HG03460 (cell line): ENCODE data around the gene AADAT.
"Not testable (repeated sequence)": the region's sequence is repeated elsewhere in the genome, so short reads cannot be mapped to it uniquely, and the experiment has no call there.

Source experiments
- ATAC-seq: cut with Tn5 transposase; IDR thresholded peaks from one replicate; pipeline ENCODE4 v1.9.1; 2021; ENCODE audit not compliant: unreplicated experiment

Gene AADAT

GRCh38 chr4:170089668-170090351 is at the start of gene AADAT:
Gene AADAT, minus strand, starts transcription at chr4:170089956. Its CDS starts 266 bp downstream, at chr4:170089690.
- ATAC-seq, result peak; percentile 71

- ATAC-seq, result peak; percentile 90
These were observed 48.9 kb upstream of the AADAT start for GRCh38 chr4:170138580-170139194.

GRCh38 chr4:170137927-170138326 is 48.2 kb upstream of the AADAT start:
- no peak for ATAC-seq

GRCh38 chr4:170137466-170137865 is 47.7 kb upstream of the AADAT start:
- ATAC-seq, result no peak

GRCh38 chr4:170134821-170135220 is 45.1 kb upstream of the AADAT start:
- no peak for ATAC-seq

- no peak for ATAC-seq
These were observed 38.6 kb upstream of the AADAT start for GRCh38 chr4:170128219-170128804.

- ATAC-seq, result no peak
These were observed 38.0 kb upstream of the AADAT start for GRCh38 chr4:170127758-170128157.

- ATAC-seq, result no peak
These were observed 34.6 kb upstream of the AADAT start for GRCh38 chr4:170124406-170124805.

- no peak for ATAC-seq
These were observed 32.5 kb upstream of the AADAT start for GRCh38 chr4:170122252-170122651.

GRCh38 chr4:170114636-170115035 is 24.9 kb upstream of the AADAT start:
- no peak for ATAC-seq

- not testable (repeated sequence) for ATAC-seq
These were observed 24.4 kb upstream of the AADAT start for GRCh38 chr4:170114183-170114582.

- ATAC-seq, result no peak
These were observed 21.8 kb upstream of the AADAT start for GRCh38 chr4:170111546-170111945.

- ATAC-seq, result no peak
These were observed 21.3 kb upstream of the AADAT start for GRCh38 chr4:170111085-170111484.

GRCh38 chr4:170110285-170110672 is 20.5 kb upstream of the AADAT start:
- no peak for ATAC-seq

- ATAC-seq, result no peak
These were observed 20.0 kb upstream of the AADAT start for GRCh38 chr4:170109586-170110284.

- ATAC-seq, result no peak
These were observed 17.1 kb upstream of the AADAT start for GRCh38 chr4:170106900-170107299.

GRCh38 chr4:170102426-170102825 is 12.7 kb upstream of the AADAT start:
- ATAC-seq, result no peak

- ATAC-seq, result not testable (repeated sequence)
These were observed 8.4 kb upstream of the AADAT start for GRCh38 chr4:170098171-170098570.

- no peak for ATAC-seq
These were observed 7.9 kb upstream of the AADAT start for GRCh38 chr4:170097681-170098080.

- ATAC-seq, result no peak
These were observed 4.3 kb upstream of the AADAT start for GRCh38 chr4:170093973-170094535.

GRCh38 chr4:170091069-170091696 is 1.4 kb upstream of the AADAT start:
- ATAC-seq, result no peak
